ENCODE measurements around the gene THAP9. TPM values are rescaled to one million over a fixed set of nuclear protein-coding genes. Genes with fewer than 3 reads are reported as not detected.

The THAP9 gene
- total and polyA plus RNA-seq, 8 donors = 1.7 to 3.5 (median 2.6) TPM

- WGBS, 2 donors = 0% methylated on average over 14 of the region's 14 CpGs
- FAIRE-seq = no peak
Observed at GRCh38 chr4:82900066-82900410, 497 bp upstream of the THAP9 start.

GRCh38 chr4:82901183-82901718 lies 716 bp downstream of the THAP9 start:
- FAIRE-seq = no peak
- DNase-seq = no peak
- intact Hi-C loops (cut with DNase I) = no loop called here
- H3K9me3 ChIP-seq = no peaks in the 10 kb centered on the region
- no peaks in the 10 kb centered on the region for H3K36me3 ChIP-seq
- ATAC-seq = peak in 2 of 4 donors; percentile 0 to 7
- H3K4me1 ChIP-seq = peaks cover 8 to 23% (median 17%) of the 10 kb centered on the region in 3 donors
- WGBS, 2 donors = 1% methylated on average over 8 of the region's 8 CpGs
- no peak for TF ChIP-seq CTCF (IDR thresholded peaks at IDR 0.05)
- no peaks in the 10 kb centered on the region for H3K27me3 ChIP-seq
- peak overlapping the region; percentile 44 to 76 (median 58) for H3K4me3 ChIP-seq
- peak overlapping the region; percentile 99 to 100 (median 99) for H3K27ac ChIP-seq

More at GRCh38 chr4:82900066-82900410, 497 bp upstream of the THAP9 start:
- H3K27me3 ChIP-seq = no peaks in the 10 kb centered on the region
- peak overlapping the region; percentile 43 to 76 (median 58) for H3K4me3 ChIP-seq
- ATAC-seq (peak; percentile 10 to 25 (median 18)), DNase-seq (no peak)
- TF ChIP-seq CTCF (IDR thresholded peaks at IDR 0.05) = no peak
- no peaks in the 10 kb centered on the region for H3K9me3 ChIP-seq
- peak overlapping the region; percentile 99 to 100 (median 99) for H3K27ac ChIP-seq
- H3K4me1 ChIP-seq = peaks cover 8 to 23% (median 15%) of the 10 kb centered on the region in 3 donors
- H3K36me3 ChIP-seq = peaks cover 0 to 3% (median 0%) of the 10 kb centered on the region in 3 donors
- intact Hi-C loops (cut with DNase I) = no loop called here

GRCh38 chr4:82903737-82904136 lies 3.2 kb downstream of the THAP9 start:
- H3K27me3 ChIP-seq = no peaks in the 10 kb centered on the region
- intact Hi-C loops (cut with DNase I) = no loop called here
- H3K4me1 ChIP-seq = peaks cover 0 to 4% (median 3%) of the 10 kb centered on the region in 3 donors
- DNase-seq = no peak
- no peaks in the 10 kb centered on the region for H3K36me3 ChIP-seq
- ATAC-seq = no peak
- no peak for FAIRE-seq
- no peak overlapping the region for H3K27ac ChIP-seq
- H3K4me3 ChIP-seq = no peak overlapping the region
- 93 to 96% methylated on average over 5 of the region's 5 CpGs for WGBS, 2 donors
- no peak for TF ChIP-seq CTCF (IDR thresholded peaks at IDR 0.05)
- H3K9me3 ChIP-seq = no peaks in the 10 kb centered on the region

- H3K27ac ChIP-seq = no peak overlapping the region
- FAIRE-seq = no peak
- no peaks in the 10 kb centered on the region for H3K36me3 ChIP-seq
- no peaks in the 10 kb centered on the region for H3K27me3 ChIP-seq
- intact Hi-C loops (cut with DNase I) = no loop called here
- no peaks in the 10 kb centered on the region for H3K9me3 ChIP-seq
- WGBS, 2 donors = 85 to 86% methylated on average over 2 of the region's 2 CpGs
- no peak for ATAC-seq
- no peak for DNase-seq
- H3K4me3 ChIP-seq = no peak overlapping the region
- no peak for TF ChIP-seq CTCF (IDR thresholded peaks at IDR 0.05)
- H3K4me1 ChIP-seq = peaks cover 0 to 3% (median 0%) of the 10 kb centered on the region in 3 donors
Observed at GRCh38 chr4:82905205-82905604, 4.7 kb downstream of the THAP9 start.

- intact Hi-C loops (cut with DNase I) = no loop called here
- Histone ChIP-seq H3K9me3 (no peaks in the 10 kb centered on the region), H3K27ac (no peak overlapping the region), H3K27me3 (no peaks in the 10 kb centered on the region), H3K36me3 (no peaks in the 10 kb centered on the region), H3K4me3 (no peak overlapping the region), H3K4me1 (peaks cover 0 to 3% (median 0%) of the 10 kb centered on the region in 3 donors)
- 91 to 96% methylated on average over 3 of the region's 3 CpGs for WGBS, 2 donors
- FAIRE-seq (no peak), ATAC-seq (no peak), DNase-seq (no peak)
- TF ChIP-seq CTCF (IDR thresholded peaks at IDR 0.05) = no peak
Observed at GRCh38 chr4:82906469-82906868, 5.9 kb downstream of the THAP9 start.
